ENCODE results near the gene OGFR. TPM values are rescaled to one million over a fixed set of nuclear protein-coding genes. Genes with fewer than 3 reads are reported as not detected.

Gene OGFR
- total RNA-seq, 1 donor from 2014 or later, result 20.6 TPM

DNA sequence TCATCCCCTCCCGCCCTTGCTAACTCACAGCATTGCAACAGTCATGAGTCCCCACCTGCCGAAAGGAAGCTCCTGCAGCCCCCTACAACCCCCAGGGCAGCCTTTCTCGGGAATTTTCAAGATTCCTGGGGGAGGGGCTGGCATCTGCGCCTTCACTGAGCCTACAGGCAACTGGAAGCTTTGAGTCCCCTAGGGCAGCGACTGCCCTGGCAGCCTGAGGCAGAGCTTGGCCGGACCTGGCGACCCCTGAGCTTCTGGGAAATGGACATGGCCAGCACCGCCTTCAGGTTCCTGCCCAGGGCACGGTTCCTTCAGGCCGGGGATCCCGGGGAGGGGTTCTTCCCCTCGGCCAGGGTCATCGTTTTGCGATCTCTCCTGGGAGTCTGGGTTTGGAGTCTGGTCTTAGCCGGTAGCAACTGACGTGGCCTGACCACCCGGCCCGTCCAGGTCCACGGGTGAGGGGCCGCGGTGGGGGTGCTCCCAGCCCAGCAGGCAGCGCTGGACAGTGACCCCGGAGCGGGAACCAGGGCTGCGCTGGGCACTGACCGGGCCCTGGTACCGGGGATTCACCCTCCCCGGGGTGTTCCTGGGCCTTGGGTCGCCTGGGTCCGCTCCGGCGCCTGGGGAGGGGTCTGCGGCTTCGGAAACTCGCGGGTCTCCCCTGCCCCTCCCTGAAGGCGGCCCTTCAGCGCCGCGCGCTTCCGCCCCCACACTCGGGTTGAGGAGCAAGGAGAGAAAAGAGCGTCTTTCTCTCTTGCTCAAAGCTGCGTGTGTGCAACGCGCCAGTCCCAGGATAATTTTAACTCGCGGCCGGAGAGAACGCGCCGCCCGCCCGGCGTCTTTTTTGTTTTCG lies 11.6 kb downstream of the OGFR start:
- peak; percentile 59 for DNase-seq

DNA sequence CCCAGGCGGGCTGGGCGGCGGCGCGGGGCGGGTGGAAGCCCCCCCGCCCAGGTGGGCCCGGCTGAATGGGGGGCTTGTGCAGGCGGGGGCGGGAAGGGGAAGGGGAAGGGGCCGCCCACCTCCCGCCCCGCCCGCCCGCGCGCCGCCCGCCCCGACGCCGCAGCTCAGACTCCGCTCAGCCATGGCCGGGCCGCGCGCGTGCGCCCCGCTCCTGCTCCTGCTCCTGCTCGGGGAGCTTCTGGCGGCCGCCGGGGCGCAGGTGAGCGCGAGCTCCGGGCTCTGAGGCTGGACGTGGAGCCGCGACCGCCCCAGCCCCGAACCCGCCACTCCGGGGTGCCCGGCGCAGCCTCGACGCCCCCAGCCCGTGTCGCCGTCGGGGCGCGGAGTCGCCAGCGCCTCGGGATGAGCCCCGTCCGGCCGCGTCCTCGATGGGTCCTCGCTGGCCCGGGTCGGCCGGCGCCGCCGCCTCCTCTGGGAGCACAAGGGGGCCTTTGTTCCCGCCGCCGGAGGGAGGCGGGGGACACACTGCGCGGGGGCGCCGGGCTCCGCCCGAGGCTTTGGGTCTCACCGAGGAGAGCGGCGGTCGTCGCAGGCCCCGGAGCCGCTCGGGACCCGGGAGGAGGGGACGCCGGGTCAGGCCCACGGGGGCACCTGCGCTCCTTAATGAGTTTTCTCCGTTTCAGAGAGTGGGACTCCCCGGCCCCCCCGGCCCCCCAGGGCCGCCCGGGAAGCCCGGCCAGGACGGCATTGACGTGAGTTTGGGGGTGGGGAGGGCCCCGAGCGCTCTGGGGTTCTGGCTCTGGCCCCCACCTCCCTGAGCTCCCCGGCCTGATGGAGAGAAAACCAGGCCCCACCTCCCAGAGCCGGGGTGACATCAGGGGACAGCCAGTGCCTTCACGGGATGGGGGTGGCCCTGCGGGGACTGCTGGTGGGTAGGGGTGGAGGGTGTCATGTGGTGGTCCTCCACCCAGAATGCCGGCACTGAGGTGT lies 12.5 kb downstream of the OGFR start, which contains the start of gene COL9A3:
COL9A3 (plus strand) TSS at position 167 of the 990 bp plus-strand sequence; CDS start at position 182, 15 bp downstream.
- DNase-seq, result no peak

DNA sequence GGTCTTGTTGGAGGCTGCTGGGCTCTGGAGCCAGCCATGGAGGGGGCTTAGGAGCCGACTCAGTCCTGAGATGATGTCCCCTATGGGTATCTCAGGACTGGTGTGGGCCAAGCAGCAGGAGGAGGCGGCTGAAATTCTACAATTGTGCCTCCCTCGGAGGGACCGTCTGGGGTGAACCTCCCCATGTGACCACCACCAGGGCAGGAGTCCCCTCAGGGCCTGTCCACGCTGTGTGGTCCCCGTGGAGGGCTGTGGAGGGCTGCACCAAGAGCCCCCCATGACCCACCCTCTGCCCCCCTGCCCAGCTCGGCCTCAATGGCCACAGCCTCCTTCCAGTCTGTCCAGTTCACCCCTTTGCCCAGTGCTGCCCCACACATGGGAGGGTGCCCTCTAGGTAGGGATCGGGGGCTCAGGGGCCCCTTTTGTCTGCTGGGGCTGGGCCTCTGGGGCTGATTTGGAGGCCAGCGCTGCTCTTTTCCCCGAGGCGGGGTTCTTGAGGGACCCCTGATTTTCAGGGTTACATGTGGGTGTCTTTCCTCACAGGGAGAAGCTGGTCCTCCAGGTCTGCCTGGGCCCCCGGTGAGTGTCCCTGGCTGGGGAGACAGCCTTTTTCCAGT lies 13.4 kb downstream of the OGFR start:
- no peak for DNase-seq

DNA sequence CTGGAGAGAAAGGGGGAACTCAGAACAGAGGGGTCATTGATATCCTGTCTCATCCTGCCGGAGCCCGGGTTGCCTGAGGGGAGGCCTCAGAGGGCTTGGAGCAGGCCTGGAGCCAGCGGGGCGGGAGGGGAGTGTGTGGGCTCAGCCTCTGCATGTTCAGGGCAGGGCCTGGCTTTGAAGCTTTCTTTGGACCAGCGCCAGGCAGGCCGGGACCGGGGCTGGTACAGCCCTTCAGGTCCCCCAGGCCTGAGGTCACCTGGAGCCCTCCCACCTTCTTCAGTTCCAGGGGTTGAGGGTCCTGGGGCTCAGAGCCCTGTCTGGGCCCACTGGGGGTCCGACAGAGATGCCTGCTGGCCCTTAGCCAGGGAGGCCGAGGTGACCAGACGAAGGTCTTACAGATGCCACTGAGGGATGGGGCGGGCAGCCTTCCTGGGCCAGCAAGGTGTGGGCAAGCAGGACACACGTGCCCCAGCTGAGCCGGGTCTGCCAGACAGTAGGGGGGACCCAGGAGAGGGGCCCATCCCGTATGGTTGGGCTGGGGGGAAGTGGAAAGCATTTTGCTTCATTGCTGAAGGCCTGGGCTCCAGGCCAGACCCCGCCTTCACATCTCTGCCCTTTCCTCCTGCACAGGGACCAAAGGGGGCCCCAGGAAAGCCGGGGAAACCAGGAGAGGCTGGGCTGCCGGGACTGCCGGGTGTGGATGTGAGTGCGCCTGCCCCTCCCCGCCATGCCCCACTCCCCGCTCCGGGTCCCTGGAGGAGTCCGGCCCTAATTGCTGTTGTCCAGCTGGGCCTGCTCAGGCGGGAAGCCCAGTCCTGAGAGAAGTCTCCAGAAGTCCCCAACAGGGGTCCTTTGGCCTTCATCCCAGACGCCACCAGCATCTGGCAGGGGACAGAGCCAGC lies 14.2 kb downstream of the OGFR start:
- DNase-seq, result peak; percentile 81

DNA sequence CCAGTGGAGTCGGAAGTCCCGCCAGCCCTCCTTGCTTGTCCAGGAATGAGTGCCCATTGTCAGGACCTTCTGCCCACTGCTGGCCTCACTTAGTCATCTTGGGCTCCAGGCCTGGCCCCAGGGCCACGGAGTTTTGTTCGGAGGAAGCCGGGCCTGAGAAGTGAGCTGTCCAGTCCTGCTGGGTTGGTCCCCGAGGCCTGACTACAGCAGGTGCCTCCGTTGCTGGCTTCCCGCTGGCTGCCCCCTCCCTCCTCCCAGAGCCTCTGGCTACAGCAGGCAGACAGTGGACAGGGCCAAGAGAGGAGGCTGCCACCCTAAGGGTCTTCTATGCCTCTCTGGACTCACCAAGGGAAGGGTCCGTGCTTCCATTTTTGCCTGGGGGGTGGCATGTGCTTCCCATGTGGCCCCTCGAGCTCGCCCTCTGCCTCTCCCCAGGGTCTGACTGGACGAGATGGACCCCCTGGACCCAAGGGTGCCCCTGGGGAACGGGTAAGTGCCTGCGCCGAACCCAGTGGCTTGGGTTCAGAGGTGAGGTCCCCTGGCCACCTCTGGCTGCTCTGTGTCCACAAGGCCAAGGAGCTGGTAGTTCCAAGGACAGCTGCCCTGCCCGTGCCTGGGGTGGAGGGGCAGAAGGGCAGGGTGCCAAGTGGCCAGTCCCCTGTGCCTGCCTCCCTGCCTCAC lies 15.0 kb downstream of the OGFR start:
- DNase-seq, result no peak

DNA sequence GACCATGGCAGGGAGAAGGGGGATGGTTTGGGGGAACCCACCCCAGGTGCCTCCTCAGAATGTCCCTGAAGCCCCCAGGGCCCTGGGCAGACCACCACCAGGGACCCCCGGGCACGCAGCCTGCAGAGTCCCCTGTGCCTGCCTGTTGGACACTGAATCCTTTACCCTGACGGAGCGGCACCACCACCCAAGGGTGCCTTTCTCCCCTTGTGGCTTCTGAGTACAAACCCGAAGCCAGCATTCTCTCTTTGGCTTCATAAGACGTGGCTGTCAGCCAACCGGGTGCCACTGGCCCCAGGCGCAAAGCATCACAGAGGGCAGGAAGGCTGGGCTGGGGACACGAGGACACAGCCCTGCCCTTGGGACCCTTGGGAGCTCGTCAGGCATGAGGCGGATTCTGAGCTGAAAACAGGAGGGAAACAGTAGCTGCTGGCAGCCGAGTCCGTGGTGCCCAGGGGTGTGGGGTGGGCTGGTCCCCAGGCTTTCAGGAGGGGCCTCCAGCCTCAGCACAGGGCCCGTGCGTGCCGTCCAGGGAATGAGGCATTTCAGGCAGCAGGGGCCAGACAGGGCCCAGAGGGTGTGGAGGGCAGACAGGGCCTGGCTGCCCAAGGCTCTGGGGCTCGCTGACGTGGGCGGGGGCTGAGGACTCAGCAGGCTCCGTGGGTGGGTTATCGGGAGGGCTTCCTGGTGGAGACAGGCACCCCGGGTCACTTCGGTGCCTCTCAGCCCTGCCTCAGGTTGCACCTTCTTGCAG lies 15.8 kb downstream of the OGFR start:
- DNase-seq, result no peak

DNA sequence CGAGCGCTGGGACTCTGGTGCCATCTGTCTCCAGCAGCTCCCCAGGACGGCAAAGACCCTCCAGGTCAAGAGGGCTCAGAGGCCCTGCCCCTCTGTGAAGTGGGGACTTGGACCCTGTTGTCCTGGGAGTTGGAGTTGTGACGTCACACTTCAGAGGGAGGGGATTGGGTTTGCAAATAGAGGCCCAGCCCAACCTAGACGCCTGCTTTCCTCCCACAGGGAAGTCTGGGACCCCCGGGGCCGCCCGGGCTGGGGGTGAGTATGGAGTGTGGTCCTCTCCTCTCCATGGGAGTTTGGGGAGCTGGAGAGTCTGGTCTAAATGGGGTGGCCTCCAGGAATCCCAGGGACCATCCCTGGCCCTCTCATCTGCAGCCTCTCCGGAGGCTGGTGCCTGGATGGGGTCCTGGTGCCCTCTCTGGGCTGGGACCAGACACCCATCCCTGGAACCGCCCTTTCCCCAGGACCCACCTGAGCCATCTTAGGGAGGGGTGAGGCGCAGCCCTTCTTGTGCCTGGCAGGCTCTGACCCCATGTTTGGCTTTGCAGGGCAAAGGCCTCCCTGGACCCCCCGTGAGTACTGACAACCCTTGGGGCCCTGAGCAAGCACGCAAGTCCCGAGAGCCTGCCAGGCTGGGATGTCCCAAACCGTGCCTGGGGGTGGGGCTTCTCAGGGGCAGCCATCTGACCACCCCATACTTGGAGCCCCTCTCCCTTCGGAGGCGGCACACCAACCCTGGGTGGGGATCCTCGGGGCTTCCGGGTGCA lies 16.5 kb downstream of the OGFR start:
- no peak for DNase-seq

DNA sequence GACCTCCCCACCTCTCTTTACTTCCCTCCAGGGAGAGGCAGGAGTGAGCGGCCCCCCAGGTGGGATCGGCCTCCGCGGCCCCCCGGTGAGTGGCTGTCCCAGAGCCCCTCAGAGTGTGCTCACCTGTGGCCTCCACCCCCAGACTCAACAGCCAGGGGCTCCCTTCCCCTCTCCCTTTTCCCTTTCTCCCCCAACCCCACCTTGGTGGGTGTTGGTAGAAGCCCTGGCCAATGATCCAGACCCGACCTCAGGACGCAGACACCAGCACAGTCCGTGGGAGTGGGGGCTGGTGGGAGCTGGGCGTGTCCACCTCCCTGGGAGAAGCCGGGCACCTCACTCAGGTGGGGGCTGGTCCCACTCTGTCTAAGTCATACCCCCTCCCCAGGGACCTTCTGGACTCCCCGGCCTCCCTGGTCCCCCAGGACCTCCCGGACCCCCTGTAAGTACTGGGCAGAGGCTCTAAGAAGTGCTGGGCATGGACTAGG lies 17.1 kb downstream of the OGFR start:
- no peak for DNase-seq

DNA sequence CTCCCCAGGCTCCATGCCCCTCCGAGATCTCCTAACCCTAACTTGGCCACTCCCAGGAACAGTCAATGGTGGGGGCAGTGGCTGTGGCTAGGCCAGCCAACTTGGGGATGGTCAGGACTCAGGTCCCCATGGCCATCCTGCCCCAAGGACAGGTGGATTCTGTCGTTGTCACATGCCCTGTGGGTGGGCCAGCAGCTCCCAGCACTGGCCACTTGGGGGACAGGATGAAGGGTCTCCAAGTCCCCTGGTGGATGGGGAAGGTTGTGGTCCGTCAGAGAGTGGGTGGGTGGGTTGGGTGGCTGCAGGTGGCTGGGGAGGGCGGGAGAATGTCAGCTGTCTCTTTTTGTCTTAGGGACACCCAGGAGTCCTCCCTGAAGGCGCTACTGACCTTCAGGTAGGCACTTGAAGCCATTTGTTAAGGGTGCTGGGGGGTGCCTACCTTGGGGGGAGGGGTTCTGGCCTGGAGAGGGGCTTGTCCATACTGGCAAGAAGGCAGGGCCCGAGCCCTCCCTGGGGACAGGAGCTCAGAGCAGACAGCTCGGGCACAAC lies 17.7 kb downstream of the OGFR start:
- DNase-seq, result no peak

DNA sequence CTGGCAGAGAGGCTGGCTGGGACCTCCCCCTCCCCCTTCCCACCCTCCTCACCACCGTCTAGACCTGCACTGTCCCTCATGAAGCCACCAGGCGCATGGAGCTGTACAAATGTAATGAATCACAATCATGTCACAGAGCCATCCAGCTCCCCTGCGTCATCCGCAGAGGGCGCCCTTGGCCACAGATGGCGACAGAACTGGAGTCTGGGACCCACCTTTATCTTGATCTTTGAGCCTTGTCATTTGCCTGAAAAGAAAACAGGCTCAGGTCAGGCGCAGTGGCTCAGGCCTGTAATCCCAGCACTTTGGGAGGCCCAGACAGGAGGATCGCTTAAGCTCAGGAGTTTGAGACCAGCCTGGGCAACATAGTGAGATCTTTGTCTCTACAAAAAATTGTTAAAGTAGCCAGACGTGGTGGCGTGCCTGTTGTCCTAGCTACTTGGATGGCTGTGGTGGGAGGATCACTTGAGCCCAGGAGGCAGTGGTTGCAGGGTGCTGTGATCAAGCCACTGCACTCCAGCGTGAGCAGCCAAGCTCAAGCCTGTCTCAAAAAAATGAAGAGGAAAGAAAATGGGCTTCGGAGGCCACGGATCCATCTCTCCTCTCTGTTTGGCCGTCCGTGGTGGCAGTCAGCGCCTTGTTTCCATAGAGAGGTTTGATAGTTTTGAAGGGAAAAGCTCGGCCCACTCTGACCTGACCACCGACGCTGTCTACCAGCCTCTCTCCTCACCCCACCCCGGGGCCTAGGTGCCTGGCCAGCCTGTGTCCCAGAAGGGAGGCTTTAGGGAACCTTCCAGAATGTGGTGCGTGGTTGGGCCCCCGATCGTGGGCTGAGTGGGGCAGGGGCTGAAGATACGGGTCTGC lies 18.4 kb downstream of the OGFR start:
- no peak for DNase-seq

DNA sequence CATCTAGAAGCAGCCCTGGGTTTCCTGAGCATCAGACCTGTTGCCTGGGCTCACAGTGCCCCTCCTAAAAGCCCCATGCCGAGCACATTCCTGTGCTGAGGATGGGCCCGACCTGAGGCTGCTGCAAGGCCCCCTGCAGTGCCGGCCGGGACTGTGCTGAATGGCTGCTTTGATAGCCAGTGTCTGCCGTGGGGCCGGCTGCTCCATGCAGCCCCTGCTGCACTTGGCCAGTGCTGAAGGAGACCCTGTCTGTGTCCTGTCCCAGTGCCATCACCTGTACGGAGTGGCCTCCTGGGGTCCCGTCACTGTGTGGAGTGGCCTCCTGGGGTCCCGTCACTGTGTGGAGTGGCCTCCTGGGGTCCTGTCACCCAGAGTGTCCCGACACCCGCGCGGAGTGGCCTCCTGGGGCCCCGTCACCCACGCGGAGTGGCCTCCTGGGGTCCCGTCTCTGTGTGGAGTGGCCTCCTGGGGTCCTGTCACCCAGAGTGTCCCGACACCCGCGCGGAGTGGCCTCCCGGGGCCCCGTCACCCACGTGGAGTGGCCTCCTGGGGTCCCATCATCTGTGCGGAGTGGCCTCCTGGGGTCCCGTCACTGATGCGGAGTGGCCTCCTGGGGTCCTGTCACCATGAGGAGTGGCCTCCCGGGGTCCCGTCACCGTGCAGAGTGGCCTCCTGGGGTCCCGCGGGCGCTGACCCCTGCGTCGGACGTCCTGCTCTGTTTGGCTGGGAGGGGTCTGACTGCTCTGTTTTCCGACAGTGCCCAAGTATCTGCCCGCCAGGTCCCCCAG lies 19.2 kb downstream of the OGFR start:
- DNase-seq, result no peak

DNA sequence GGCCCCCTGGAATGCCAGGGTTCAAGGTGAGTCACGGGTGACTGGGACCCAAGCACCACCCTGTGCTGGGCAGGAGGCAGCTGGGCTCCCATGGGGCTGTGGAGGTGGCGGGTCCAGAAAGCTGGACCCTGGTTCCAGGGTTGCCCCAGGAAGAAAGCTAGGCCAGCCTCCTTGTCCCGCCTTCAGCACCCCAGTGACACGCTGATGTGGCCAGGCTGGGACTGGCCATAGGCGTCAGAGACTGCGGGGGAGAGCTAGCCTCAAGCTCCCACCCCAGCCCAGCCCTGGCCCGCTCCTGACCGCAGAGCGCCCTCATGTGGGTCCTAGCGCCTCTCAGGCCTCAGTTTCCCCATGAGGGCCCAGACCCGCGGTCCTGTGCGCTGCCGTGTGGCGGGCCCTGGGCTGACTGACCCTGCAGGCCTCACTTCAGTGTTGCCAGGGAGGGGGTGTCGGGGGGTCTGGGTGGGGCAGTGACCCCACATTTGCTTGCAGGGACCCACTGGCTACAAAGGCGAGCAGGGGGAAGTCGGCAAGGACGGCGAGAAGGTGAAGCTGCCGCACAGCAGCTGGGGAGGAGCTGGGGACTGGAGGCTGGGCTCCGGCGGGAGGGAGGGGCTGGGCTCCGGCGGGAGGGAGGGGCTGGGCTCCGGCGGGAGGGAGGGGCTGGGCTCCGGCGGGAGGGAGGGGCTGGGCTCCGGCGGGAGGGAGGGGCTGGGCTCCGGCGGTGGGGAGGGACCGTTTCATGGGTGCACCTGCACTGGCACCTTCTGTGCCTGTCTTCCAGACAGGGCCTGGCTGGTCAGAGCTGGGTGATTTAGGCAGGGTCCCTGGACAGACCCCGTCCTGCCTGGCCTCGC lies 20.1 kb downstream of the OGFR start:
- DNase-seq, result no peak

DNA sequence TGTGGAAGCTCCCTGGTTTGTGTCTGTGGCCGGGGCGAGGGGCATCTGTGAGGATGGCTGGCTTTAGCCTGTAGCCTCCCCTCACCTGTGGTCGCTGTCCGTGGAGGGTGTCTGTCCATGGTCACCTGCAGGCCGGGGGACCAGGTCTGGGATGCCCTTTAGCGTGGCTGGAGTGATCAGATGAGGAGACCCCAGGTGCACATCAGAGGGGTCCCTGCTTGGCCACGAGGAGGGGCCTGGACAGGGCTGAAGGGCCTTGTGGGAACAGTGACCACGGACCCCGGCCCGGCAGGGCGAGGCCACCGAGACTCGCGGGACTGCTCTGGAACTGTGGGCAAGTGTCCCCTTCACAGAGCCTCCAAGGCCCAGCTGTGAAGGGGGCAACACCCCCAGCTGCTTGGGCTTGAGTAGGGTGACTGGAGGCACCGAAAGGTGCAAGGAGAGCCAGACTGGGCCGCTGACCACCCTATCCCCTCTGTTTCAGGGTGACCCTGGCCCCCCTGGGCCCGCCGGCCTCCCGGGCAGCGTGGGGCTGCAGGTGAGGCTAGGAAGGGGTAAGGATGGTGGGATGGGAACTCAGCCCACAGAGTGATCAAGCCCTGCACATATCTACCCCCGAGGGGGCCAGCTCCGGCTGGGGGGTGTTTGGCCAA lies 20.8 kb downstream of the OGFR start:
- DNase-seq, result no peak

DNA sequence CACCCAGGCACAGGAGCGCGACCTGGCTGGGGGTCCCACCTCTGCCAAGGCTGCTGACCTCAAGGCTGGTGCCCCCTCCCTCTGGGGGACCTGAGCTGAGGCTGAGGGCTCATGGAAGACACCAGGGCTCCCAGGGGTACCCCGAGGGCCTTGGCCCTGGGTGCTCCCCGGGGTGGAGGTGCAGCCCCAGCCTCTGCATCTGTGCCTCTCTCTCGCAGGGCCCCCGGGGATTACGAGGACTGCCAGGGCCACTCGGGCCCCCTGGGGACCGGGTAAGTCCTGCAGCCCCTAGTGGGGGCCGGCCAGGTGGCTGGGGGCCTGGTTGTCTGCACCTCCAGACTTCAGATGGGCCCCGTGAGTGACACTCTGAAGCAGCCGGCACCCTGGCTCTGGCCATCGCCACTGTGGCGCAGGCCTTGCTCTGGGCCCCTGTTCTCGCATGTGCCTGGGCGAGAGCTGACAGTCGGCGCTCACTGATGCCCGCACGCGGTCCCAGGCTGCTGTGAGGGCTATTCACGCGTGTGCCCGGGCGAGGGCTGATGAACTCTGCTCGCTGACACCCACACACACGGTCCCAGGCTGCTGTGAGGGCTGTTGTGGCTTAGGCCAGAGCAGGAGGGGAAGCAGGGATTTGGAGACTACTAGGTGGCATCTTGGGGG lies 21.5 kb downstream of the OGFR start:
- no peak for DNase-seq

Measured in tongue (tissue), 2 donors.